GM23338 (cell line): ENCODE data around the gene DRICH1. TPM values are rescaled to one million over a fixed set of nuclear protein-coding genes. Genes with fewer than 3 reads are reported as not detected.

Source experiments
- ATAC-seq: fragments of 200-7000 bp; cut with Tn5 transposase; 3 replicates; pipeline ENCODE4 v1.9.1; 2020
- DNase-seq: peaks from one replicate; pipeline ENCODE4 v3.0.0-alpha.2; 2015; ENCODE audit warnings: low spot score
- H2AFZ ChIP-seq: fragments of 200-600 bp; sonication (generic); 2 replicates; pipeline ENCODE4 v1.8.0; 2016; ENCODE audit warnings: antibody characterized with exemption, mild to moderate bottlenecking, moderate library complexity
- H3F3A ChIP-seq: fragments of 200-600 bp; sonication (generic); replicated peaks from 2 replicates; pipeline ENCODE4 v1.8.0; 2017; ENCODE audit warnings: antibody characterized with exemption, mixed run types, low read depth
- H3K27ac ChIP-seq: fragments of 200-600 bp; sonication (generic); 2 replicates; pipeline ENCODE4 v1.6.1; 2016; ENCODE audit warnings: low read depth
- H3K27me3 ChIP-seq: fragments of 200-600 bp; sonication (generic); 2 replicates; pipeline ENCODE4 v1.8.0; 2016; ENCODE audit warnings: mild to moderate bottlenecking, mixed run types, moderate library complexity; ENCODE audit not compliant: insufficient read depth
- H3K36me3 ChIP-seq: fragments of 200-600 bp; sonication (generic); 2 replicates; pipeline ENCODE4 v1.8.0; 2016; ENCODE audit warnings: mild to moderate bottlenecking; ENCODE audit not compliant: insufficient read depth
- H3K4me1 ChIP-seq: fragments of 200-600 bp; sonication (generic); 2 replicates; pipeline ENCODE4 v1.8.0; 2016; ENCODE audit warnings: mild to moderate bottlenecking, moderate library complexity; ENCODE audit not compliant: insufficient read depth
- H3K4me2 ChIP-seq: fragments of 200-600 bp; sonication (generic); 2 replicates; pipeline ENCODE4 v1.7.1; 2017; ENCODE audit warnings: mixed run types
- H3K4me3 ChIP-seq: fragments of 200-600 bp; sonication (generic); 2 replicates; pipeline ENCODE4 v1.6.1; 2016; ENCODE audit warnings: mixed run types
- H3K79me2 ChIP-seq: fragments of 200-600 bp; sonication (generic); replicated peaks from 2 replicates; pipeline ENCODE4 v1.8.0; 2017; ENCODE audit warnings: mild to moderate bottlenecking; ENCODE audit not compliant: insufficient read depth
- H3K9me2 ChIP-seq: fragments of 200-600 bp; sonication (generic); 2 replicates; pipeline ENCODE4 v1.8.0; 2017; ENCODE audit not compliant: insufficient read depth
- H4K20me1 ChIP-seq: fragments of 200-600 bp; sonication (generic); replicated peaks from 2 replicates; pipeline ENCODE4 v1.8.0; 2017; ENCODE audit warnings: mild to moderate bottlenecking; ENCODE audit not compliant: insufficient read depth
- H3K27ac Mint-ChIP-seq: 2 replicates; pipeline ENCODE4 v1.8.0; 2020; ENCODE audit warnings: inconsistent platforms, mild to moderate bottlenecking, moderate library complexity, mixed read lengths
- H3K27me3 Mint-ChIP-seq: 3 replicates; pipeline ENCODE4 v1.8.0; 2022; ENCODE audit warnings: low read depth, mild to moderate bottlenecking, moderate library complexity, mixed read lengths, inconsistent platforms; ENCODE audit not compliant: insufficient read depth, poor library complexity
- H3K36me3 Mint-ChIP-seq: 3 replicates; pipeline ENCODE4 v1.8.0; 2021; ENCODE audit warnings: low read depth, mild to moderate bottlenecking, inconsistent platforms, moderate library complexity, mixed read lengths
- H3K4me1 Mint-ChIP-seq: 3 replicates; pipeline ENCODE4 v1.8.0; 2020; ENCODE audit warnings: mild to moderate bottlenecking, inconsistent platforms, mixed read lengths
- H3K4me3 Mint-ChIP-seq: 3 replicates; pipeline ENCODE4 v1.8.0; 2021; ENCODE audit warnings: moderate library complexity, mild to moderate bottlenecking, inconsistent platforms, mixed read lengths
- H3K9me3 Mint-ChIP-seq: 3 replicates; pipeline ENCODE4 v1.8.0; 2020; ENCODE audit warnings: moderate library complexity, mild to moderate bottlenecking, inconsistent platforms, mixed read lengths
- CREB1 ChIP-seq: fragments of 250-450 bp; sonication (Bioruptor Pico); IDR thresholded peaks from 2 replicates; pipeline ENCODE4 v1.5.0; 2020; ENCODE audit warnings: low read depth, mild to moderate bottlenecking, moderate library complexity
- CTCF ChIP-seq, 2 experiments: fragments of 200-600 bp in 1 of 2; sonication (generic) in 1 of 2; conservative IDR thresholded peaks; 2 replicates each; pipeline versions ENCODE4 v1.5.1 to v1.6.1; 2016 to 2017; ENCODE audit warnings: antibody characterized with exemption in 2 of 2, low read depth in 2 of 2, mild to moderate bottlenecking in 2 of 2, moderate library complexity in 1 of 2
- EZH2 ChIP-seq: fragments of 200-600 bp; sonication (generic); IDR thresholded peaks from one replicate; pipeline ENCODE4 v1.8.0; 2017; ENCODE audit warnings: antibody characterized with exemption, mild to moderate bottlenecking, low read depth; ENCODE audit not compliant: unreplicated experiment
- EZH2phosphoT487 ChIP-seq: fragments of 200-600 bp; sonication (generic); IDR thresholded peaks from one replicate; pipeline ENCODE4 v1.8.1; 2018; ENCODE audit warnings: antibody characterized with exemption; ENCODE audit not compliant: unreplicated experiment
- JUNB ChIP-seq: IDR thresholded peaks from one replicate; pipeline ENCODE4 v1.6.1; 2016; ENCODE audit warnings: antibody characterized with exemption; ENCODE audit not compliant: unreplicated experiment
- NANOG ChIP-seq: IDR thresholded peaks from 2 replicates; pipeline ENCODE4 v1.6.1; 2016; ENCODE audit warnings: antibody characterized with exemption, borderline replicate concordance
- POLR2AphosphoS5 ChIP-seq: IDR thresholded peaks from 2 replicates; pipeline ENCODE4 v1.6.1; 2016; ENCODE audit warnings: antibody characterized with exemption, low read depth
- STAT1 ChIP-seq: IDR thresholded peaks from one replicate; pipeline ENCODE4 v1.6.1; 2016; ENCODE audit warnings: antibody characterized with exemption; ENCODE audit not compliant: unreplicated experiment
- ZNF114 ChIP-seq: fragments of 250-450 bp; sonication (Bioruptor Pico); IDR thresholded peaks from 2 replicates; pipeline ENCODE4 v1.5.0; 2020; ENCODE audit warnings: mild to moderate bottlenecking, moderate library complexity
- ZNF331 ChIP-seq: fragments of 250-450 bp; sonication (Bioruptor Pico); IDR thresholded peaks from 2 replicates; pipeline ENCODE4 v1.5.0; 2020; ENCODE audit warnings: low read depth, mild to moderate bottlenecking, moderate library complexity
- ZNF462 ChIP-seq: fragments of 250-450 bp; sonication (Bioruptor Pico); IDR thresholded peaks from 2 replicates; pipeline ENCODE4 v1.5.0; 2020; ENCODE audit warnings: mild to moderate bottlenecking, moderate library complexity
- polyA plus RNA-seq: library from polyadenylated mRNA; unstranded; fragments of >200 nt; fragmentation: Nextera tagmentation; extraction: Ambion mirVana; gene quantifications from 2 replicates; pipeline ENCODE4 v1.2.1, GENCODE V29; 2016
- total RNA-seq: library from RNA; depleted of rRNA; stranded (reverse); fragments of >200 nt; shearing (Covaris generic); gene quantifications from 2 replicates; pipeline ENCODE4 v1.2.3, GENCODE V29; 2014
- TF ChIP-seq, protein P1 (sequence below): IDR thresholded peaks from one replicate; pipeline ENCODE4 v1.6.1; 2018; ENCODE audit warnings: antibody characterized with exemption; ENCODE audit not compliant: unreplicated experiment
- TF ChIP-seq, protein P2 (sequence below): IDR thresholded peaks from 2 replicates; pipeline ENCODE4 v1.6.1; 2016; ENCODE audit warnings: antibody characterized with exemption

Gene DRICH1
- total and polyA plus RNA-seq, 2 experiments from 2014 or later: not detected

- Histone ChIP-seq H3K36me3 (no peaks in the 10 kb centered on the region), H3K27me3 (no peaks in the 10 kb centered on the region), H3K79me2 (no peaks in the 10 kb centered on the region), H2AFZ (no peak overlapping the region), H3K4me2 (no peak overlapping the region), H3K4me3 (no peak overlapping the region), H4K20me1 (no peaks in the 10 kb centered on the region), H3K27ac (no peak overlapping the region), H3K4me1 (no peaks in the 10 kb centered on the region), H3K9me2 (no peaks in the 10 kb centered on the region), H3F3A (no peaks in the 10 kb centered on the region)
- ATAC-seq (no peak), DNase-seq (no peak)
- TF ChIP-seq NANOG (no peak), EZH2 (no peak), ZNF331 (no peak), CTCF (conservative IDR thresholded peaks at IDR 0.05; ENCODE audit: low read depth in 2 of 2) (no peak), EZH2phosphoT487 (no peak), ZNF462 (CRISPR knock-in tag) (no peak), POLR2AphosphoS5 (no peak), STAT1 (no peak), JUNB (no peak), CREB1 (no peak), ZNF114 (no peak)
- TF ChIP-seq, protein P1, sequence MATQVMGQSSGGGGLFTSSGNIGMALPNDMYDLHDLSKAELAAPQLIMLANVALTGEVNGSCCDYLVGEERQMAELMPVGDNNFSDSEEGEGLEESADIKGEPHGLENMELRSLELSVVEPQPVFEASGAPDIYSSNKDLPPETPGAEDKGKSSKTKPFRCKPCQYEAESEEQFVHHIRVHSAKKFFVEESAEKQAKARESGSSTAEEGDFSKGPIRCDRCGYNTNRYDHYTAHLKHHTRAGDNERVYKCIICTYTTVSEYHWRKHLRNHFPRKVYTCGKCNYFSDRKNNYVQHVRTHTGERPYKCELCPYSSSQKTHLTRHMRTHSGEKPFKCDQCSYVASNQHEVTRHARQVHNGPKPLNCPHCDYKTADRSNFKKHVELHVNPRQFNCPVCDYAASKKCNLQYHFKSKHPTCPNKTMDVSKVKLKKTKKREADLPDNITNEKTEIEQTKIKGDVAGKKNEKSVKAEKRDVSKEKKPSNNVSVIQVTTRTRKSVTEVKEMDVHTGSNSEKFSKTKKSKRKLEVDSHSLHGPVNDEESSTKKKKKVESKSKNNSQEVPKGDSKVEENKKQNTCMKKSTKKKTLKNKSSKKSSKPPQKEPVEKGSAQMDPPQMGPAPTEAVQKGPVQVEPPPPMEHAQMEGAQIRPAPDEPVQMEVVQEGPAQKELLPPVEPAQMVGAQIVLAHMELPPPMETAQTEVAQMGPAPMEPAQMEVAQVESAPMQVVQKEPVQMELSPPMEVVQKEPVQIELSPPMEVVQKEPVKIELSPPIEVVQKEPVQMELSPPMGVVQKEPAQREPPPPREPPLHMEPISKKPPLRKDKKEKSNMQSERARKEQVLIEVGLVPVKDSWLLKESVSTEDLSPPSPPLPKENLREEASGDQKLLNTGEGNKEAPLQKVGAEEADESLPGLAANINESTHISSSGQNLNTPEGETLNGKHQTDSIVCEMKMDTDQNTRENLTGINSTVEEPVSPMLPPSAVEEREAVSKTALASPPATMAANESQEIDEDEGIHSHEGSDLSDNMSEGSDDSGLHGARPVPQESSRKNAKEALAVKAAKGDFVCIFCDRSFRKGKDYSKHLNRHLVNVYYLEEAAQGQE: no peak
- TF ChIP-seq, protein P2, sequence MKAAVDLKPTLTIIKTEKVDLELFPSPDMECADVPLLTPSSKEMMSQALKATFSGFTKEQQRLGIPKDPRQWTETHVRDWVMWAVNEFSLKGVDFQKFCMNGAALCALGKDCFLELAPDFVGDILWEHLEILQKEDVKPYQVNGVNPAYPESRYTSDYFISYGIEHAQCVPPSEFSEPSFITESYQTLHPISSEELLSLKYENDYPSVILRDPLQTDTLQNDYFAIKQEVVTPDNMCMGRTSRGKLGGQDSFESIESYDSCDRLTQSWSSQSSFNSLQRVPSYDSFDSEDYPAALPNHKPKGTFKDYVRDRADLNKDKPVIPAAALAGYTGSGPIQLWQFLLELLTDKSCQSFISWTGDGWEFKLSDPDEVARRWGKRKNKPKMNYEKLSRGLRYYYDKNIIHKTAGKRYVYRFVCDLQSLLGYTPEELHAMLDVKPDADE: no peak
- Mint-ChIP-seq H3K27me3 (peaks cover 16% of the 10 kb centered on the region), H3K4me3 (no peak overlapping the region), H3K36me3 (no peaks in the 10 kb centered on the region), H3K27ac (no peak overlapping the region), H3K9me3 (no peaks in the 10 kb centered on the region), H3K4me1 (no peaks in the 10 kb centered on the region; the same call in 2 of the 3 replicates)
These were observed 27.0 kb downstream of the DRICH1 start for GRCh38 chr22:23604939-23605712.
